Neural cell (in vitro differentiated cells): ENCODE data around the gene PLEKHG3. TPM values are rescaled to one million over a fixed set of nuclear protein-coding genes. Genes with fewer than 3 reads are reported as not detected.

Experiments used
- H2AFZ ChIP-seq: fragments of 200-600, 300-800 bp; sonication (generic), shearing (Covaris generic); 2 replicates; pipeline ENCODE4 v1.6.0; 2014; ENCODE audit warnings: low read depth, mild to moderate bottlenecking, antibody characterized with exemption, low read length, moderate library complexity
- H3F3A ChIP-seq: fragments of 200-600 bp; shearing (Covaris generic); 2 replicates; pipeline ENCODE4 v1.6.1; 2016; ENCODE audit warnings: mild to moderate bottlenecking, moderate library complexity, mixed read lengths, antibody characterized with exemption, low read length; ENCODE audit not compliant: insufficient read depth, poor library complexity, severe bottlenecking
- H3K27ac ChIP-seq: fragments of 200-600, 300-800 bp; sonication (generic), shearing (Covaris generic); 2 replicates; pipeline ENCODE4 v1.5.1; 2014; ENCODE audit warnings: mild to moderate bottlenecking, low read length, moderate library complexity
- H3K27me3 ChIP-seq: fragments of 300-800, 200-600 bp; sonication (generic), shearing (Covaris generic); 2 replicates; pipeline ENCODE4 v1.6.0; 2014; ENCODE audit warnings: mild to moderate bottlenecking, low read depth, low read length, moderate library complexity; ENCODE audit not compliant: insufficient read depth
- H3K36me3 ChIP-seq: fragments of 300-800, 200-600 bp; sonication (generic), shearing (Covaris generic); 2 replicates; pipeline ENCODE4 v1.5.1; 2014; ENCODE audit warnings: mild to moderate bottlenecking, antibody characterized with exemption, low read length, moderate library complexity; ENCODE audit not compliant: insufficient read depth
- H3K4me2 ChIP-seq: fragments of 300-800, 200-600 bp; sonication (generic), shearing (Covaris generic); 2 replicates; pipeline ENCODE4 v1.6.0; 2014; ENCODE audit warnings: mild to moderate bottlenecking, low read length
- H3K4me3 ChIP-seq: fragments of 300-800, 200-600 bp; sonication (generic), shearing (Covaris generic); 2 replicates; pipeline ENCODE4 v1.5.1; 2014; ENCODE audit warnings: mild to moderate bottlenecking, low read length, moderate library complexity
- H3K79me2 ChIP-seq: fragments of 200-600 bp; shearing (Covaris generic); replicated peaks from 2 replicates; pipeline ENCODE4 v1.6.0; 2014; ENCODE audit warnings: mild to moderate bottlenecking, low read length, moderate library complexity; ENCODE audit not compliant: insufficient read depth
- H3K9ac ChIP-seq: fragments of 300-800, 200-600 bp; sonication (generic), shearing (Covaris generic); 2 replicates; pipeline ENCODE4 v1.6.1; 2016; ENCODE audit warnings: mild to moderate bottlenecking, low read length, mixed read lengths
- H3K9me2 ChIP-seq: fragments of 200-600 bp; shearing (Covaris generic); 2 replicates; pipeline ENCODE4 v1.6.1; 2016; ENCODE audit warnings: mild to moderate bottlenecking, low read length, mixed read lengths; ENCODE audit not compliant: insufficient read depth
- H3K9me3 ChIP-seq: fragments of 200-600, 300-800 bp; sonication (generic), shearing (Covaris generic); 2 replicates; pipeline ENCODE4 v1.6.1; 2016; ENCODE audit warnings: mild to moderate bottlenecking, mixed run types, low read length, moderate library complexity, mixed read lengths
- H4K20me1 ChIP-seq: fragments of 200-600 bp; shearing (Covaris generic); 2 replicates; pipeline ENCODE4 v1.6.1; 2016; ENCODE audit warnings: mild to moderate bottlenecking, mixed run types; ENCODE audit not compliant: insufficient read depth
- CTCF ChIP-seq: fragments of 450-650 bp; IDR thresholded peaks from 2 replicates; pipeline ENCODE4 v1.5.1; 2014; ENCODE audit warnings: antibody characterized with exemption, mild to moderate bottlenecking, moderate library complexity; ENCODE audit not compliant: poor library complexity, severe bottlenecking
- EP300 ChIP-seq: fragments of 450-650 bp; conservative IDR thresholded peaks from 2 replicates; pipeline ENCODE4 v1.6.1; 2014; ENCODE audit warnings: antibody characterized with exemption, mild to moderate bottlenecking, moderate library complexity; ENCODE audit not compliant: poor library complexity, severe bottlenecking
- EZH2 ChIP-seq: fragments of 200-600, 300-800 bp; shearing (Covaris generic), sonication (generic); IDR thresholded peaks from 2 replicates; pipeline ENCODE4 v1.6.1; 2014; ENCODE audit warnings: antibody characterized with exemption, low read length, borderline replicate concordance, mild to moderate bottlenecking; ENCODE audit not compliant: insufficient read depth, poor library complexity, severe bottlenecking
- MXI1 ChIP-seq: fragments of 450-650 bp; conservative IDR thresholded peaks from 2 replicates; pipeline ENCODE4 v1.6.1; 2014; ENCODE audit warnings: antibody characterized with exemption, mild to moderate bottlenecking; ENCODE audit not compliant: poor library complexity, severe bottlenecking
- POLR2AphosphoS5 ChIP-seq: IDR thresholded peaks from 2 replicates; pipeline ENCODE4 v1.6.1; 2012
- RAD21 ChIP-seq: fragments of 450-650 bp; conservative IDR thresholded peaks from 2 replicates; pipeline ENCODE4 v1.6.1; 2014; ENCODE audit warnings: antibody characterized with exemption, mild to moderate bottlenecking, moderate library complexity
- REST ChIP-seq: IDR thresholded peaks from 2 replicates; pipeline ENCODE4 v1.6.1; 2012; ENCODE audit warnings: borderline replicate concordance
- SMC3 ChIP-seq: fragments of 450-650 bp; conservative IDR thresholded peaks from 2 replicates; pipeline ENCODE4 v1.6.1; 2014; ENCODE audit warnings: antibody characterized with exemption, mild to moderate bottlenecking, moderate library complexity; ENCODE audit not compliant: poor library complexity
- TAF1 ChIP-seq: IDR thresholded peaks from 2 replicates; pipeline ENCODE4 v1.6.1; 2012; ENCODE audit warnings: low read depth
- polyA plus RNA-seq: library from polyadenylated mRNA; depleted of rRNA; stranded (reverse); fragments of >200 nt; gene quantifications from 2 replicates; pipeline ENCODE4 v1.2.3, GENCODE V29; 2014

PLEKHG3 gene
- polyA plus RNA-seq, 1 donor from 2014 or later, result 15.8 TPM

GRCh38 chr14:64685371-64686281 lies 18.6 kb upstream of the PLEKHG3 start:
- TF ChIP-seq SMC3 (no peak), MXI1 (no peak), EP300 (no peak), POLR2AphosphoS5 (no peak), RAD21 (no peak), EZH2 (no peak), CTCF (no peak), TAF1 (no peak), REST (no peak)
- Histone ChIP-seq H4K20me1 (no peaks in the 10 kb centered on the region), H3K4me3 (no peak overlapping the region), H3K4me2 (no peak overlapping the region), H3K27ac (no peak overlapping the region), H3K27me3 (no peaks in the 10 kb centered on the region), H3K36me3 (no peaks in the 10 kb centered on the region), H2AFZ (no peak overlapping the region), H3K9me3 (no peaks in the 10 kb centered on the region), H3F3A (no peaks in the 10 kb centered on the region), H3K9ac (no peak overlapping the region), H3K79me2 (no peaks in the 10 kb centered on the region), H3K9me2 (no peaks in the 10 kb centered on the region)

GRCh38 chr14:64686282-64686615 lies 18.0 kb upstream of the PLEKHG3 start:
- H3K9me2 ChIP-seq, result no peaks in the 10 kb centered on the region
- no peak overlapping the region for H3K4me3 ChIP-seq
- TF ChIP-seq TAF1, result no peak
- no peak overlapping the region for H2AFZ ChIP-seq
- no peak overlapping the region for H3K4me2 ChIP-seq
- H3K79me2 ChIP-seq, result no peaks in the 10 kb centered on the region
- no peaks in the 10 kb centered on the region for H3K36me3 ChIP-seq
- H3K9me3 ChIP-seq, result no peaks in the 10 kb centered on the region
- no peak overlapping the region for H3K27ac ChIP-seq
- no peaks in the 10 kb centered on the region for H3K27me3 ChIP-seq
- H4K20me1 ChIP-seq, result no peaks in the 10 kb centered on the region
- no peak overlapping the region for H3K9ac ChIP-seq
- no peaks in the 10 kb centered on the region for H3F3A ChIP-seq
